LHCN-M2 (cell line): ENCODE measurements around the gene ARHGAP5. TPM values are rescaled to one million over a fixed set of nuclear protein-coding genes. Genes with fewer than 3 reads are reported as not detected.

Experiments used
- DNase-seq: peaks from one replicate; pipeline ENCODE4 v3.0.0-alpha.2; 2012; ENCODE audit warnings: low read depth
- total RNA-seq: library from RNA; depleted of rRNA; stranded (reverse); fragments of >200 nt; gene quantifications from 2 replicates; pipeline ENCODE4 v1.2.3, GENCODE V29; 2014

ARHGAP5 gene
- total RNA-seq, 1 experiment from 2014 or later, result 36.3 TPM

DNA sequence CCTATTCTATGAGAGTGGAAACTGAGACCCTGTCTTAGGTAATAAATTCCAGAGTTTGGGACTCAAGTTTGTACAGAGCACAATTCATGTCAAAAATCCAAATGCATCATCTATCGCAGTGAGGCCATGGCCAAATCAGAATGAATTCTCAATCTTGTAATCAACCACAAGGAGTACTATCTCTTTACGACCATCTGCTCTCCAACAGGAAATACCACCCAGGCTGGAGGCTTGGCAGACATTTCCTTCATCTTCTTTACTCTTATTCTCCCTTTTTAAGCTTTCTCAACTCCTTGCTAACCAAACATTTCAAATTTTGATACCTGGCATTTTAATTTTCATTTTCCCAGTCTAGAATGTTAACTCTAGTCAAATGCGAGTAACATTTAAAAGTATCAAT, 92.1 kb downstream of the ARHGAP5 start:
- DNase-seq, result no peak

- DNase-seq, result no peak
Observed at GRCh38 chr14:32171469-32171868, 94.4 kb downstream of the ARHGAP5 start.

DNA sequence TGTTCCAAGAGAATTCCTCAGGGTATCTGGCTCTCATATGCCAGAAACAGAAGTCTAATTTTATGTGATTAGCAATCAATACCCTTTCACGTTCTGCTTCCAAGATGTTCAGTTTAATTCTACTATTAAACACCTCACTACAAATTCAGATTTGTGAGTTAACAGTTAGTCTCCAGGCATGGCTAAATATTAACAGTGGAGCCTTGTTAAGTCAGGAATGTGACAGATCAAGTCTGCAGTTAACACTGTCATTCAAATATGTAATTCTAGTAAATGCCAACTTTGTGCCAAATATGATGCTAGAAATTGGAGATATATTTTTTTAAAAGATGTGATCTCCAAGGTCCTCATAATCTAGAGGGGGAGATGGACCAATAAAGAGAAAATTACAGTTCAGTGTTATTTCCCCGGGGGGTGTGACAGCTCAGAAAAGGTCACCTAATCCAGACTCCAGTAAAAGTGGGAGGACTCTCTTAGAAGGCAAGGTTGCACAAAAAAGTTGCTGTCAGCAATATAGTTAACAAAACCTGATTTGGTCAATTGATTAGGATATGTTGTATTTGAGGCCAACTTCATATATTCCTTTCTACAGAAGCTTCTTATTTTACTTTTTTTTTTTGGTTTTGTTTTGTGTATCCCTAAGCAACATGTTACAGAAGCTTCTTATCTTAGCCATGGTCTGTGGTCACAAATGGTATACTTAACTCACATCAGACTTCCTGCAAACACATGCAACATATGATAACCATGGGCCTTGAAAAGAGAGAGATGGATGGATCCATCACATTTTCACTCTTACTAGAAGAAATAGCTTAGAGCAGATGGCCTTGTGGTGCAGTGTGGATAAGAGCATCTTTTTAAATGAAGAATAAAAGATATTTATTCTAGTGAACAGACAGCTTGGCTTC, 106.3 kb downstream of the ARHGAP5 start:
- no peak for DNase-seq

GRCh38 chr14:32185097-32185496, 108.0 kb downstream of the ARHGAP5 start:
- DNase-seq, result no peak

- no peak for DNase-seq
Observed at GRCh38 chr14:32186248-32186647, 109.1 kb downstream of the ARHGAP5 start.

DNA sequence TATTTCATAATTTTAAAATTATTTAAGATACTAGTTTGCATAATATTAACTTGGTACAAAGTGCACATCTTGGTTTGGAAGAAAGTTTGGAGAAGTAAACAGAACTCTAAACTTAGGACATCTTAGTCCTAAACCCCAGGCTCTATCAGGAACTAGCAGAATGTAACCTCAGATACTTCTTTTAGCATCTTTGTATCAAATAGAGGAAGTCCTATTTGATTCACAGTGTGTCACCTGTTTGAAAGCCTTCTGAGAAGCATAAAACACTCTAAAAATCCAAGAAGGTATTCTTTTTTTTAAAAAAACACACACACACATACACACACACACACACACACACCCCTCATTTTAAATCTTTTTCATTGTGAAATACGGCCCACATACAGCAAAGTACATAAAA, 112.7 kb downstream of the ARHGAP5 start:
- no peak for DNase-seq

- no peak for DNase-seq
Observed at GRCh38 chr14:32190673-32191072, 113.6 kb downstream of the ARHGAP5 start.

DNA sequence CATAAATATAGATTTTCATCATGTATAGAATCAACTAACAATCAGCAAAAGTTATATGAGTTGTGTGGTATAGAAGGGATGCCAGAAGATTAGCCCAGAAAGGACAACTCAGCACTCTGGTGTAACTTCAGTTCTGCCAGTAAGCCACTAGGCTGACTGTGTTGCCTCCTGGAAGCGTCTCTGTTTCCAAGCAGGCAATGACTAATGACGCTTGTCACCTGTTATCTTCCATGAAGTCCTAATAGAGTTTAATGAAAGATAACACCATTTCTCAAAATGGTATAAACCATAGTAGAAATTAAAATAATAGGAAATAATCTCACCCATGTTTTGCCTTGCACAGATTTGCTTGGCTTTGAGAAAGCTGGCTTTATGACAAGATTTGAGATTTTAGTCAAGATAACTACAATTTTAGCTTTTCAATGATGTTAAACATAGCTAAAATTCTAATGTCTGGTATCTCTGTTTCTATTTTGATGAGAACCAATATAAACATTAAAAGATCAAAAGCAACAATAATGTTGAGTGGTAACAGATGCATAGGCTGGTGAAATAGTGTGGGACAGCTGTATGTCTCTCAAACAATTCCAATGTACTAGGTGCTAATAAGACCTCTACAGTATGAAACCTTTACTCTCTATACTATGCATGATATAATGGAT, 115.7 kb downstream of the ARHGAP5 start:
- no peak for DNase-seq

DNA sequence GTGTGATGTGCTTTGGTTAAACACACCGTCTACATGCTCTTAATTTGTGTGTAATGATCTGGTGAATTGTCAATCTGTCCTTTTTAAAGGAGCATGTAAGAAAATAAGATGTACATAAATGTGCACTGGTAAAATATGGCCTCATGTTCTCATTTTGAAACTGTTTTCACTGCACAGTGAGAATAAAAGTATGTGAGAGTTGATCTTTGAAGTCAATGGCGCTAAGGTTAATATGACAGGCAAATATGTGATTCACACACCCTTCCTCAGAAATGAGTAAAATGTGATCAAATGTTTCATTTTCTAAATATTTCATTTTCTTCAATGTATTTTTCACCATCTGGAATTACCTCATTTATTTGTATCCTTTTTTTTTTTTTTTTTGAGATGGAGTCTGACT, 116.4 kb downstream of the ARHGAP5 start:
- no peak for DNase-seq

- DNase-seq, result no peak
Observed at GRCh38 chr14:32195636-32196035, 118.5 kb downstream of the ARHGAP5 start.

- no peak for DNase-seq
Observed at GRCh38 chr14:32197919-32198318, 120.8 kb downstream of the ARHGAP5 start.

GRCh38 chr14:32200368-32201192, 123.5 kb downstream of the ARHGAP5 start:
- no peak for DNase-seq

DNA sequence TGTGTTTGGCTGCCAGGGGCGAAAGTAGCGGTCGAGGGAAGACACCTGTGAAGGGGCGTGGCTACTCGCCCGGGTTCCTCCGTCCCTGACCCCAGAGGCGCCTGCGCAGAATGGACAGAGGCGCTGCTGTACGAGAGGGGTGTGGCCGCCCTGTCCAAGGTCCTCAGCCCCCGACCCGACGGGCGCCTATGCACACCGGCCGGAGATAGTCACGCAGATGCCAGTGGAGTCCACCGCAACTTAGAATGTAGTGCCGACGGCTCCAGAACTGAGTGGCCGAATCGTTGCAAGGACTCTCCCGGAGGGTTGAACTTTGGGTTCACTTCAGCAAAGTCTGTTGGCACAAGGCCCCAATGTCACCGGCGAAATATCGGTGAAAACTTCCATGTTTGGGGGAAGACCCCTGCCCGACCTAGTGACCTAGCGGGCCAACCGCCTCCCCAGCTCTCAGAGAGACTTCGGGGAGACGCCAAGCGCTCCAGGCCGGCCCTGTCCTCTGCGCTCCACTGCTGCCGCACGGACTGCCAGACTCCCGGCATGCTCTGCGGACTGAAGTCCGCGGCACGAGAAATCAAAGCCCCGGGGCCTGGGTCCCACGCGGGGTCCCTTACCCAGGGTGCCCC, 124.2 kb downstream of the ARHGAP5 start:
- DNase-seq, result peak; percentile 40

DNA sequence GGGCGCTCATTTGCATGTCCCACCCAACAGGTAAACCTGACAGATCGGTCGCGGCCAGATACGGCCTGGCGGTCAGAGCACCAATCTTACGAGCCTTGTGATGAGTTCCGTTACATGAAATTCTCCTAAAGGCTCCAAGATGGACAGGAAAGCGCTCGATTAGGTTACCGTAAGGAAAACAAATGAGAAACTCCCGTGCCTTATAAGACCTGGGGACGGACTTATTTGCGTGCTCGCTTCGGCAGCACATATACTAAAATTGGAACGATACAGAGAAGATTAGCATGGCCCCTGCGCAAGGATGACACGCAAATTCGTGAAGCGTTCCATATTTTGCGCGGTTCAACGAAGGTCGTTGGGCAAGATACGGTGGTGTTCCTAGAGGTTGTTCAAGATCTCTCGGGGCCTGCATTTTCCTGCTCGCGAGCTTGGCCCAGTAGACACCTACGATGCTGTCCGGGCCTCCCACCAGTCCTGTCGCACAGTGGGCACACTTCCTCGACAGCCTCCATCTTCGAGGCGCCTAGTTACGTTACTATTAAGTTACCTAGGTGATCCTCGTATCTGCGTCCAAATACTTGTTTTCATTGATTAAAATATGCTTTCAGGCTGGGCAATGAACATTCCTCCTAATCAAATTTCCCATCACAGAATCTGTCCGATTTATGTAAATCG, 124.8 kb downstream of the ARHGAP5 start, which contains the start of gene RNU6-7:
Gene RNU6-7, plus strand, starts transcription at position 230 of the 675 bp plus-strand sequence.
- peak; percentile 21 for DNase-seq

- no peak for DNase-seq
Observed at GRCh38 chr14:32202491-32202997, 125.4 kb downstream of the ARHGAP5 start.

DNA sequence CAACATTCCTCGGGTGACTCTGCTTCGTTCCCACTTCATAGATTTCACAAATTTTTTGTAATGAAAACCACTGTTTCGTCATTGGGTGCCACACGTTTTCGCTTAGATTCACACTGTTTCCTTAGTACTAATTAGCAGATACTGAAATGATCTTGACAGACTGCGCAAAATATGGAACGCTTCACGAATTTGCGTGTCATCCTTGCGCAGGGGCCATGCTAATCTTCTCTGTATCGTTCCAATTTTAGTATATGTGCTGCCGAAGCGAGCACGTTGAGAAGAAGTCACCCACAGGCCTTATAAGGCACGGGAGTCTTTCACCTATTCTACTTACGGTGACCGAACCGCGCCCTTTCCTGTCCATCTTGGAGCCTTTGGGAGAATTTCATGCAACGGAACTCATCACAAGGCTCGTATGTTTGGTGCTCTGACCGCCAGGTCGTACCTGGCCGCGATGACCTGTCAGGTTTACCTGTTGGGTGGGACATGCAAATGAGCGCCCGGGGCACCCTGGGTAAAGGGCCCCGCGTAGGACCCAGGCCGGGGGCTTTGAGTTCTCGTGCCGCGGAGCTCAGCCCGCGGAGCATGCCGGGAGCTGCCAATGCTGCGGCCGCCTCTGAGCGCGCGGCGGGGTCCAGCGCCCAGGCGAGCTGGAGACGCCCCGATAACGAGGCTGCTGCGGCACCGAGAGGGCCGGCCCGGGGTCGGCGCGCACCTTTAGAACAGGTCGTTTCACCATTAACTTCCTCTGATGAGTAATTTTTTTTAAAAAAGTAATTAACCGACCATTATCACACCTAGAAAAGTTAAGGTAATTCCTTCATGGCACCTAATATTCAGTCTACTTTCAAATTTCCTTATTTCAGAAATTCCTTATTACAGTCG, 126.1 kb downstream of the ARHGAP5 start, which contains the start of gene RNU6-8:
Gene RNU6-8, minus strand, starts transcription at position 272 of the 885 bp plus-strand sequence.
- peak; percentile 84 for DNase-seq

DNA sequence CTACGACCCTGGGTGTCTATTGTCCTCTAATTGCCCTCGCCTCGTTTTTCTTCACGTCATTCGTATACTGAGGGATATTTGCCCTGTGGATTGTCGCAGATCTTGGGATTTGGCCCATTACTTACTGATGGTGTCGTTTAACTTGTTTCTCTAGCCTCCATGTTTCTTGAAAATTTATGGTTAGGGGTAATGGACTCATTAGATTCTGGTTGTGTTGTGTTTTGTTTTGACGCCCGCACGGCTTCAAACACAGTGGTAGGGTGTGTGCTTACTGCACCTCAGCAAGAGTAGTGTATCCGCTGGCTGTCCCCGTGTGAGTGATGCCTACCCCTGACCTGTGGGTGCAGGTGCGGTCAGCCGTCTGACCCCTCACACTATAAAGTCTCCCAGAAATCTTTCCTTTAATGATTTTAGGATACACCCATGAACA, 126.8 kb downstream of the ARHGAP5 start:
- no peak for DNase-seq

DNA sequence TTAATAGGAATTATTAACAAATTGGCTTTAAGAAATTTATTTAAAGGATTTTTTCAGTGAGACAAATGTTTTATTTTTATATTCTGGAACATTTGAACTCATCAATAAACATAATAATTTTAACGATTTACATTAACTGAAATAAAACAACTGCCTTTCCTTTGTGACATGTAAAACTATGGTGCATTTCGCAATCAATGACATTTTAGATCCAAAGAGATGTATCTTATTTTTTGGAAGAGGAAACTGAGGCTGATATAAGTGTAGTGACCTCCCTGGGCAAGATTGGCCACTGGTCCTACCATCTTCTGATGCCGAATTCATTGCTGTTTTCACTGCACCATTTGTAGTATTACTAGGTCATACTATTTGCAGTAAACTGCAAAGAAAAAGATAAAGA, 128.4 kb downstream of the ARHGAP5 start:
- DNase-seq, result no peak

- no peak for DNase-seq
Observed at GRCh38 chr14:32205984-32206383, 128.9 kb downstream of the ARHGAP5 start.
